ENCODE results near the gene RNF214.

- TF ChIP-seq CTCF (conservative IDR thresholded peaks at IDR 0.05; ENCODE audit: low read depth, low read length) (no peak), NFE2L2 (IDR thresholded peaks at IDR 0.05; ENCODE audit: low read depth, low read length) (no peak), RCOR1 (IDR thresholded peaks at IDR 0.05; ENCODE audit: insufficient replicate concordance, low read length) (no peak), POLR2A (IDR thresholded peaks at IDR 0.05; ENCODE audit: low read depth, low read length) (no peak), RFX5 (IDR thresholded peaks at IDR 0.05; ENCODE audit: low read depth, low read length) (no peak), MXI1 (IDR thresholded peaks at IDR 0.05; ENCODE audit: borderline replicate concordance, low read depth, low read length) (no peak), FOS (IDR thresholded peaks at IDR 0.05; ENCODE audit: low read depth, low read length) (no peak), USF2 (IDR thresholded peaks at IDR 0.05; ENCODE audit: low read depth, low read length) (no peak), MAZ (IDR thresholded peaks at IDR 0.05; ENCODE audit: borderline replicate concordance, low read depth, low read length) (no peak)
Observed at GRCh38 chr11:117230286-117230961, 2.0 kb upstream of the RNF214 start.
